HG03571 (cell line): ENCODE data around the gene CHGA.

ENCODE experiments used
- ATAC-seq: cut with Tn5 transposase; IDR thresholded peaks from one replicate; pipeline ENCODE4 v1.9.1; 2021; ENCODE audit not compliant: unreplicated experiment

Gene CHGA

GRCh38 chr14:92959761-92960680 is 37.1 kb downstream of the CHGA start:
- ATAC-seq = no peak

GRCh38 chr14:92960706-92961566 is 38.0 kb downstream of the CHGA start:
- no peak for ATAC-seq

GRCh38 chr14:92961567-92961855 is 38.6 kb downstream of the CHGA start:
- ATAC-seq = no peak

- ATAC-seq = no peak
Measured at GRCh38 chr14:92962031-92962830, 39.3 kb downstream of the CHGA start.

- no peak for ATAC-seq
Measured at GRCh38 chr14:92962831-92963095, 39.8 kb downstream of the CHGA start.

GRCh38 chr14:92963301-92964123 is 40.6 kb downstream of the CHGA start:
- ATAC-seq = no peak

- no peak for ATAC-seq
Measured at GRCh38 chr14:92964124-92965109, 41.5 kb downstream of the CHGA start.

GRCh38 chr14:92965281-92965680 is 42.3 kb downstream of the CHGA start:
- ATAC-seq = no peak

GRCh38 chr14:92967346-92967926 is 44.5 kb downstream of the CHGA start:
- ATAC-seq = no peak

GRCh38 chr14:92968291-92969020 is 45.5 kb downstream of the CHGA start:
- no peak for ATAC-seq

GRCh38 chr14:92969430-92969829 is 46.5 kb downstream of the CHGA start:
- no peak for ATAC-seq

GRCh38 chr14:92969871-92970270 is 46.9 kb downstream of the CHGA start:
- ATAC-seq = no peak

- no peak for ATAC-seq
Measured at GRCh38 chr14:92970271-92970670, 47.3 kb downstream of the CHGA start.

GRCh38 chr14:92971601-92972180 is 48.7 kb downstream of the CHGA start:
- ATAC-seq = no peak

GRCh38 chr14:92973261-92973797 is 50.4 kb downstream of the CHGA start:
- ATAC-seq = no peak

- no peak for ATAC-seq
Measured at GRCh38 chr14:92973798-92974372, 50.9 kb downstream of the CHGA start.

GRCh38 chr14:92974541-92975345 is 51.8 kb downstream of the CHGA start:
- no peak for ATAC-seq
